ENCODE results near the gene IGFBP7.
"Not testable (repeated sequence)": the region's sequence is repeated elsewhere in the genome, so short reads cannot be mapped to it uniquely, and the experiment has no call there.

DNA sequence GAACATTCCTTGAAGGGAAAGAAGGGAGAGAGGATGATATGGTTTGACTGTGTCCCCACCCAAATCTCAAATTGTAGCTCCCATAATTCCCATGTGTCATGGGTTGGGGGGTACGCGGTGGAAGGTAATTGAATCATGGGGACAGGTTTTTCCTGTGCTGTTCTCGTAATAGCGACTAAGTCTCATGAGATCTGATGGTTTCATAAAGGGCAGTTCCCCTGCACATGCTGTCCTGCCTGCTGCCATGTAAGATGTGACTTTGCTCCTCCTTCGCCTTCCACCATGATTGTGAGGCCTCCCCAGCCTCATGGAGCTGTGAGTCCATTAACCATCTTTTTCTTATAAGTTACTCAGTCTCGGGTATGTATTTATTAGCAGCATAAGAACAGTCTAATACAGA lies 63.1 kb downstream of the IGFBP7 start:
- not testable (repeated sequence) for TF ChIP-seq EZH2phosphoT487 (IDR thresholded peaks at IDR 0.05; ENCODE audit: borderline replicate concordance, low read depth, low read length)
- TF ChIP-seq, protein P1, sequence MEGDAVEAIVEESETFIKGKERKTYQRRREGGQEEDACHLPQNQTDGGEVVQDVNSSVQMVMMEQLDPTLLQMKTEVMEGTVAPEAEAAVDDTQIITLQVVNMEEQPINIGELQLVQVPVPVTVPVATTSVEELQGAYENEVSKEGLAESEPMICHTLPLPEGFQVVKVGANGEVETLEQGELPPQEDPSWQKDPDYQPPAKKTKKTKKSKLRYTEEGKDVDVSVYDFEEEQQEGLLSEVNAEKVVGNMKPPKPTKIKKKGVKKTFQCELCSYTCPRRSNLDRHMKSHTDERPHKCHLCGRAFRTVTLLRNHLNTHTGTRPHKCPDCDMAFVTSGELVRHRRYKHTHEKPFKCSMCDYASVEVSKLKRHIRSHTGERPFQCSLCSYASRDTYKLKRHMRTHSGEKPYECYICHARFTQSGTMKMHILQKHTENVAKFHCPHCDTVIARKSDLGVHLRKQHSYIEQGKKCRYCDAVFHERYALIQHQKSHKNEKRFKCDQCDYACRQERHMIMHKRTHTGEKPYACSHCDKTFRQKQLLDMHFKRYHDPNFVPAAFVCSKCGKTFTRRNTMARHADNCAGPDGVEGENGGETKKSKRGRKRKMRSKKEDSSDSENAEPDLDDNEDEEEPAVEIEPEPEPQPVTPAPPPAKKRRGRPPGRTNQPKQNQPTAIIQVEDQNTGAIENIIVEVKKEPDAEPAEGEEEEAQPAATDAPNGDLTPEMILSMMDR (conservative IDR thresholded peaks at IDR 0.05; ENCODE audit: low read length) = not testable (repeated sequence)
